ENCODE measurements around the gene FADS6.

DNA sequence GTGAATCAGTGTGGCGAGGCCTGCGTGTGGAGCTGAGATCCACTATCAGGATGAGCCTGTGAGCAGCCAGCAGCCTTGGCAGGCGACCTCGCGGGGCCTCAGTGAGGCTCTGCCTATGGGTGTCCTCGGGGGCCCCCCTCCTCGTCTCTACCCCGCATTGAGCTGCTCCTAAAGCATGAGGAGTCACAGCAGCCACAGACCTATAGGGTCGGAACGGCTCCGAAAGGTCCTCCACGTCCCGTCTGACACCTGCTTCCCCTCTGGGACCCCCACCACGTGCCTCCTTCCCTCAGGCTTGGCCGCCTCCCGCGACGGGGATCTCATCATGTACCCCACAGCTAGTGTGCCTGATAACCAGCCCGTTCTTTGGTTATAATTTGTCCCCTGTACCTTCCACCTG, 62.6 kb downstream of the FADS6 start:
- TF ChIP-seq, protein P1, sequence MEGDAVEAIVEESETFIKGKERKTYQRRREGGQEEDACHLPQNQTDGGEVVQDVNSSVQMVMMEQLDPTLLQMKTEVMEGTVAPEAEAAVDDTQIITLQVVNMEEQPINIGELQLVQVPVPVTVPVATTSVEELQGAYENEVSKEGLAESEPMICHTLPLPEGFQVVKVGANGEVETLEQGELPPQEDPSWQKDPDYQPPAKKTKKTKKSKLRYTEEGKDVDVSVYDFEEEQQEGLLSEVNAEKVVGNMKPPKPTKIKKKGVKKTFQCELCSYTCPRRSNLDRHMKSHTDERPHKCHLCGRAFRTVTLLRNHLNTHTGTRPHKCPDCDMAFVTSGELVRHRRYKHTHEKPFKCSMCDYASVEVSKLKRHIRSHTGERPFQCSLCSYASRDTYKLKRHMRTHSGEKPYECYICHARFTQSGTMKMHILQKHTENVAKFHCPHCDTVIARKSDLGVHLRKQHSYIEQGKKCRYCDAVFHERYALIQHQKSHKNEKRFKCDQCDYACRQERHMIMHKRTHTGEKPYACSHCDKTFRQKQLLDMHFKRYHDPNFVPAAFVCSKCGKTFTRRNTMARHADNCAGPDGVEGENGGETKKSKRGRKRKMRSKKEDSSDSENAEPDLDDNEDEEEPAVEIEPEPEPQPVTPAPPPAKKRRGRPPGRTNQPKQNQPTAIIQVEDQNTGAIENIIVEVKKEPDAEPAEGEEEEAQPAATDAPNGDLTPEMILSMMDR (IDR thresholded peaks at IDR 0.05; ENCODE audit: low read length), result no peak
- TF ChIP-seq EZH2phosphoT487 (IDR thresholded peaks at IDR 0.05; ENCODE audit: low read length) (no peak), EZH2 (optimal IDR thresholded peaks at IDR 0.05; ENCODE audit: low read depth, low read length) (no peak)
